Gastroesophageal sphincter (tissue), 3 donors: Measurements from ENCODE around the gene C5.

Experiments used
- CTCF ChIP-seq, 4 experiments: fragments of 200-600 bp in 2 of 4; fragments of 450-650 bp in 2 of 4; sonication (generic) in 1 of 4; IDR thresholded peaks; one replicate each; pipeline ENCODE4 v1.5.1; 2017 to 2019; ENCODE audit warnings: antibody characterized with exemption in 4 of 4, mild to moderate bottlenecking in 2 of 4, moderate library complexity in 2 of 4
- EP300 ChIP-seq: sonication (generic); formaldehyde crosslinking; IDR thresholded peaks from one replicate; pipeline ENCODE4 v1.6.1; 2017; ENCODE audit warnings: antibody characterized with exemption, mild to moderate bottlenecking
- POLR2A ChIP-seq, 2 donors: fragments of 450-650 bp; IDR thresholded peaks; one replicate each; pipeline ENCODE4 v1.6.1; 2017; ENCODE audit warnings: antibody characterized with exemption in 2 of 2, mild to moderate bottlenecking in 2 of 2, moderate library complexity in 1 of 2

- TF ChIP-seq CTCF (IDR thresholded peaks at IDR 0.05) = no peak
- TF ChIP-seq POLR2A (IDR thresholded peaks at IDR 0.05) = no peak
- no peak for TF ChIP-seq EP300
Observed at GRCh38 chr9:121098567-121099198, 48.6 kb upstream of the C5 start.
